BE2C (cell line): ENCODE measurements around the gene CXCL6.

Experiments used
- DNase-seq: peaks from one replicate; pipeline ENCODE4 v3.0.0-alpha.2; 2020
- H3K27me3 ChIP-seq: fragments of 250-450 bp; sonication (Bioruptor Pico); 2 replicates; pipeline ENCODE4 v1.5.1; 2020; ENCODE audit warnings: mild to moderate bottlenecking
- H3K36me3 ChIP-seq: fragments of 250-450 bp; sonication (Bioruptor Pico); 2 replicates; pipeline ENCODE4 v1.5.1; 2020; ENCODE audit warnings: mild to moderate bottlenecking
- H3K4me1 ChIP-seq: fragments of 250-450 bp; sonication (Bioruptor Pico); 2 replicates; pipeline ENCODE4 v1.5.1; 2020
- H3K4me3 ChIP-seq: 2 replicates; pipeline ENCODE4 v1.5.1; 2011; ENCODE audit warnings: low read depth, low read length
- H3K9me3 ChIP-seq: fragments of 250-450 bp; sonication (Bioruptor Pico); 2 replicates; pipeline ENCODE4 v1.5.1; 2020
- CTCF ChIP-seq: IDR thresholded peaks from 2 replicates; pipeline ENCODE4 v1.5.1; 2012; ENCODE audit warnings: mild to moderate bottlenecking, low read depth, low read length

The CXCL6 gene

GRCh38 chr4:73810191-73810590, 26.3 kb upstream of the CXCL6 start:
- no peak for TF ChIP-seq CTCF
- Histone ChIP-seq H3K36me3 (no peaks in the 10 kb centered on the region), H3K27me3 (no peaks in the 10 kb centered on the region), H3K9me3 (no peaks in the 10 kb centered on the region), H3K4me3 (no peak overlapping the region), H3K4me1 (no peaks in the 10 kb centered on the region)
- no peak for DNase-seq

GRCh38 chr4:73811841-73812240, 24.6 kb upstream of the CXCL6 start:
- DNase-seq, result no peak

DNA sequence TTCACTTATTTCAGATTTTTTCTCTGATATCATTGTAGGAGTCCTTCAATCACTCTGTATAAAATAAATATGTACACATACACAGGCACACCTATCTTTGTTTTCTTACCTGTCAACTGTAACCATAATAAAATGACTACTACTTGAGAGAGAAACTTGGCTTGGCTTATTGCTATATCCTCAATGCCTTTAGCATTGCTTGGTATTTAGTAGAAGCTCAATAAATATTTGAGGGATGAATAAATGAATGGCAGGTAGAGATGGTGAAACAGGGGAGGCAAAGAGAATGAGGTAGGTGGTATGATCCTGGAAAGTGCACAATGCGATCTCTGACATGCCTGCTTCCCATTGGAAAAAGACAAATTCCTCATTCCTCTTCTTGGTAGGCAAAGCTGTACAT, 21.8 kb upstream of the CXCL6 start:
- H3K9me3 ChIP-seq, result no peaks in the 10 kb centered on the region
- no peak for DNase-seq
- H3K36me3 ChIP-seq, result no peaks in the 10 kb centered on the region
- no peaks in the 10 kb centered on the region for H3K4me1 ChIP-seq
- no peak overlapping the region for H3K4me3 ChIP-seq
- TF ChIP-seq CTCF, result no peak
- no peaks in the 10 kb centered on the region for H3K27me3 ChIP-seq

More at GRCh38 chr4:73811841-73812240, 24.6 kb upstream of the CXCL6 start:
- no peak overlapping the region for H3K4me3 ChIP-seq
- TF ChIP-seq CTCF, result no peak
- H3K9me3 ChIP-seq, result no peaks in the 10 kb centered on the region
- H3K4me1 ChIP-seq, result no peaks in the 10 kb centered on the region
- H3K36me3 ChIP-seq, result no peaks in the 10 kb centered on the region
- H3K27me3 ChIP-seq, result no peaks in the 10 kb centered on the region

GRCh38 chr4:73815145-73815544, 21.3 kb upstream of the CXCL6 start:
- Histone ChIP-seq H3K4me1 (no peaks in the 10 kb centered on the region), H3K27me3 (no peaks in the 10 kb centered on the region), H3K36me3 (no peaks in the 10 kb centered on the region), H3K9me3 (no peaks in the 10 kb centered on the region), H3K4me3 (no peak overlapping the region)
- no peak for DNase-seq
- no peak for TF ChIP-seq CTCF

DNA sequence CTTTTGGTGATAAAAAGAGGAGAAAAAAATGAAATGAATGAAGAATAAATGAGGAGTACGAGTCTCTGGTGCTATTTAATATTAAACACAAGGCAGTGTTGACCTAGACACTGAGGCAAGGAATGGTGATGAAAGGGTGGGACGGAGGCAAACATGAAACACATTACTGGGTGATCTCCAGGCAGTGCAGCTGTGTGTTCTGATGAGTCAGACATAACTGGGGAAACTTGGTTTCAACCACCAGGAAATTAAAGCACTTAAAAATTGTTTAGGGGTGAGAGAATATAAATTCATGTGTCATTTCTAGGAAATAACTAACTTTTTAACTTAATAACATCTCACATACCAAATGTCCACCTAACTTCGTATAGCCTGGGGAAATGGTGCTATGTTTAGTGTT, 19.7 kb upstream of the CXCL6 start:
- TF ChIP-seq CTCF, result no peak
- Histone ChIP-seq H3K36me3 (no peaks in the 10 kb centered on the region), H3K4me3 (no peak overlapping the region), H3K4me1 (no peaks in the 10 kb centered on the region), H3K9me3 (no peaks in the 10 kb centered on the region), H3K27me3 (no peaks in the 10 kb centered on the region)
- no peak for DNase-seq

DNA sequence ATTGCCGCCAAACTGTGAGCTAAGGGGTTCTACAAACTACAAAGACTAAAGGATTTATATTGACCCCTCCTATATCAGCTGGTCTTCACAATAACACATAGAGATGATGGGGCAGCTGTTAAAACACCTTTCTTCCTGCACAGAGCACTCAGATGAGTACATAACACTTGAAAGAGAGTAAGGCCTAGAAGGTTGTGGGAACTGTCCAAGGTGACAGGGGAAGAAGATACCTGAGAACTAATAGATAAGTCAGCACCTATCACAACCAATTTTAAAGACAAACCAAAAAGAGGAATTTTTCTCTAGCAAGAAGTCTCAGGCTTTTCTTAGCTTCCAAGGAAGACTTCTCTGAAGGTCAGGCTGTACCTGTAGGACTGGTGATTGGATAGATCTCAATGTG, 19.1 kb upstream of the CXCL6 start:
- no peak overlapping the region for H3K4me3 ChIP-seq
- H3K9me3 ChIP-seq, result no peaks in the 10 kb centered on the region
- H3K36me3 ChIP-seq, result no peaks in the 10 kb centered on the region
- H3K4me1 ChIP-seq, result no peaks in the 10 kb centered on the region
- no peak for DNase-seq
- no peak for TF ChIP-seq CTCF
- H3K27me3 ChIP-seq, result no peaks in the 10 kb centered on the region
